Lower leg skin (tissue), 4 donors: ENCODE measurements around the gene HMGCL. TPM values are rescaled to one million over a fixed set of nuclear protein-coding genes. Genes with fewer than 3 reads are reported as not detected.
"Not testable (repeated sequence)": the region's sequence is repeated elsewhere in the genome, so short reads cannot be mapped to it uniquely, and the experiment has no call there.

ENCODE experiments used
- DNase-seq, 2 donors: peaks; one replicate each; pipeline ENCODE4 v3.0.0-alpha.2; 2019; ENCODE audit warnings: low spot score in 2 of 2
- H3K4me3 ChIP-seq: fragments of 200-600 bp; sonication (generic); 2 replicates; pipeline ENCODE4 v1.5.1; 2017; ENCODE audit warnings: mild to moderate bottlenecking, low read depth; ENCODE audit not compliant: poor library complexity, severe bottlenecking
- POLR2A ChIP-seq, 2 donors: fragments of 450-650 bp; IDR thresholded peaks; one replicate each; pipeline ENCODE4 v1.6.1; 2016 to 2017; ENCODE audit warnings: antibody characterized with exemption in 2 of 2, mild to moderate bottlenecking in 1 of 2, moderate library complexity in 1 of 2
- WGBS, 2 donors: methylation state at CpG; one replicate each; pipeline ENCODE4 v1.1.5; 2018; 5-methylcytosine and 5-hydroxymethylcytosine counted together
- intact Hi-C: fragments of 100-400 bp; cut with DNase I; formaldehyde crosslinking; loops from one replicate; pipeline ENCODE4 v1.15.0; 2023; ENCODE audit warnings: low total_unique reads
- total RNA-seq, 4 donors: library from RNA; depleted of rRNA; stranded (reverse); fragments of >200 nt; gene quantifications; one replicate each; pipeline ENCODE4 v1.1.0, GENCODE V29; 2016
- TF ChIP-seq, protein P1 (sequence below), 3 donors: fragments of 450-650 bp; IDR thresholded peaks; one replicate each; pipeline ENCODE4 v1.5.1; 2016; ENCODE audit warnings: antibody characterized with exemption in 3 of 3, mild to moderate bottlenecking in 3 of 3, moderate library complexity in 2 of 3

Gene HMGCL
- total RNA-seq, 4 donors from 2014 or later: 30.9 to 44.9 (median 36.0) TPM

DNA sequence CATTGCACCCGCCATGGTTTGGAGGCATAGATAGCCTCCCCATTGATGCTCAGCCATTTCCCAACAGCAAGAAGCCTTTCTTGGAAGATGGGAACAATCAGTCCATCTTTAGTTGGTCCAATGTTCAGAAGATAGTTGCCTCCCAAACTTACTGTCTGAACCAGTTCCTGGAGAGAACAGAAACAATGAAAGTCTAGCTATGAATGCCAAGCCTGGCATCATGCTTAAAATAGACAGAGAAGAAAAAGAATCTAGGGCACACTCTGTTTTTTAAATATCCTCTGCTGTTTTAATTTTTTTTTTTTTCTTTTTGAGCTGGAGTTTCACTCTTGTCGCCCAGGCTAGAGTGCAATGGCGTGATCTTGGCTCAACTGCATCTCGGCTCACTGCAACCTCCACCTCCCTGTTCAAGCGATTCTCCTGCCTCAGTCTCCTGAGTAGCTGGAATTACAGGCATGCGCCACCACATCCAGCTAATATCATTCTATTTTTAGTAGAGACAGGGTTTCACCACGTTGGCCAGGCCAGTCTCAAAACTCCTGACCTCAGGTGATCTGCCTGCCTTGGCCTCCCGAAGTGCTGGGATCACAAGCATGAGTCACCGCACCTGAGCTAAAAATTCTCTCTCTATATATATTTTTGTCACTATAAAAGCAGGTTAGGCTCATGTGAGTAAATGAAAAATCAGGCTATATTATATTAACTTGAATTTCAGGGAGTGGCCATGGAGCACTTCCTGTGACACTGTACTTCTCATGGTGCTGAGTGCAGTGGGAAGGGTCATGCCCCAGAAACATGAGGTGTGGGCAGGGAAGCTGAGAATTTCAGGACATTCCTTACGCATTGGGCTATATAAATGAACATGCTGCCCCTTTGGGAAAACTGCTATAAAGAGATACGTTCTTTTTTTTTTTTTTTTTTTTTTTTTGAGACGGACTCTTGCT is 23.7 kb upstream of the HMGCL start:
- TF ChIP-seq, protein P1, sequence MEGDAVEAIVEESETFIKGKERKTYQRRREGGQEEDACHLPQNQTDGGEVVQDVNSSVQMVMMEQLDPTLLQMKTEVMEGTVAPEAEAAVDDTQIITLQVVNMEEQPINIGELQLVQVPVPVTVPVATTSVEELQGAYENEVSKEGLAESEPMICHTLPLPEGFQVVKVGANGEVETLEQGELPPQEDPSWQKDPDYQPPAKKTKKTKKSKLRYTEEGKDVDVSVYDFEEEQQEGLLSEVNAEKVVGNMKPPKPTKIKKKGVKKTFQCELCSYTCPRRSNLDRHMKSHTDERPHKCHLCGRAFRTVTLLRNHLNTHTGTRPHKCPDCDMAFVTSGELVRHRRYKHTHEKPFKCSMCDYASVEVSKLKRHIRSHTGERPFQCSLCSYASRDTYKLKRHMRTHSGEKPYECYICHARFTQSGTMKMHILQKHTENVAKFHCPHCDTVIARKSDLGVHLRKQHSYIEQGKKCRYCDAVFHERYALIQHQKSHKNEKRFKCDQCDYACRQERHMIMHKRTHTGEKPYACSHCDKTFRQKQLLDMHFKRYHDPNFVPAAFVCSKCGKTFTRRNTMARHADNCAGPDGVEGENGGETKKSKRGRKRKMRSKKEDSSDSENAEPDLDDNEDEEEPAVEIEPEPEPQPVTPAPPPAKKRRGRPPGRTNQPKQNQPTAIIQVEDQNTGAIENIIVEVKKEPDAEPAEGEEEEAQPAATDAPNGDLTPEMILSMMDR (IDR thresholded peaks at IDR 0.05): no peak
- no peak for TF ChIP-seq POLR2A (IDR thresholded peaks at IDR 0.05)
- H3K4me3 ChIP-seq: no peak overlapping the region
- DNase-seq: no peak
- WGBS, 2 donors: 92 to 93% methylated on average over 12 of the region's 12 CpGs
- intact Hi-C loops: no loop called here

DNA sequence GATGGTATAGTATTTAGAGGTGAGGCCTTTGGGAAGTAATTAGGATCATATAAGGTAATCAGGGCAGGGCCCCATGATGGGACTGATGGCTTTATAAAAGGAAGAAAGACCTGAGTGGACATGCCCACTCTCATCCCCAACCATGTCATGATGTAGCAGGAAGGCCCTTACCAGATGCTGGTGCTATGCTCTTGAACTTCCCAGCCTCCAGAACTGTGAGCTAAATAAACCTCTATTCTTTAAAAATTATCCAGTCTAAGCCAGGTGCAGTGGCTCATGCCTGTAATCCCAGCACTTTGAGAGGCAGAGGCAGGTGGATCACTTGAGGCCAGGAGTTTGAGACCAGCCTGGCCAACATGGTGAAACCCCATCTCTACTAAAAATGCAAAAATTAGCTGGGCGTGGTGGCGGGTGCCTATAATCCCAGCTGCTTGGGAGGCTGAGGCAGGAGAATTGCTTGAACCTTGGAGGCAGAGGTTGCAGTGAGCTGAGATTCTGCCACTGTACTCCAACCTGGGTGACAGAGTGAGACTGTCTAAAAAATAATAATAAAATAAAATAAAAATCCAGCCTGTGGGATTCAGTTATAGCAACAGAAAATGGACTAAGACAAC is 22.4 kb upstream of the HMGCL start:
- H3K4me3 ChIP-seq, intact Hi-C loops, DNase-seq: not testable (repeated sequence)
- 96 to 98% methylated on average over 2 of the region's 2 CpGs for WGBS, 2 donors

DNA sequence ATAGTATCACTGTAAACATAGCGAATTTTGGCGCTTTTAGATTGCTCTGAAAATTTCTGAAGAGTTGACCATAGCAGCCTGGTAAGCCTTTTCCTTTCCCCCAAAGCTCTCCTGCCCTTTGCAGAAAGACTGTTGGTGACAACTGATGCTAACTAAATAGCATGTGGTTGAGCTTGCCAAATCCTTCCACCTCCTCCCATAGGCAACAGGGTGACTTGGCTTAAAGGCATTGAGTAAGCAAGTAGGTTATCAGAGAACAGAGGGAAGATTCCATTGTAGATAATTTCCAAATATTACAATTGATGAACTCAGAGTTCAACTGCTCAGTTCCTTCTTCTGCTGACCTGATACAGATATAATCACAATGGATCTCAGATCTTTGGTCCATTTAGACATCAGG is 19.9 kb upstream of the HMGCL start:
- intact Hi-C loops: no loop called here
- TF ChIP-seq, protein P1 (IDR thresholded peaks at IDR 0.05): no peak
- no peak for TF ChIP-seq POLR2A (IDR thresholded peaks at IDR 0.05)
- no peak overlapping the region for H3K4me3 ChIP-seq
- 98 to 100% methylated on average over 2 of the region's 2 CpGs for WGBS, 2 donors
- DNase-seq: peak in 1 of 2 donors; percentile 3

DNA sequence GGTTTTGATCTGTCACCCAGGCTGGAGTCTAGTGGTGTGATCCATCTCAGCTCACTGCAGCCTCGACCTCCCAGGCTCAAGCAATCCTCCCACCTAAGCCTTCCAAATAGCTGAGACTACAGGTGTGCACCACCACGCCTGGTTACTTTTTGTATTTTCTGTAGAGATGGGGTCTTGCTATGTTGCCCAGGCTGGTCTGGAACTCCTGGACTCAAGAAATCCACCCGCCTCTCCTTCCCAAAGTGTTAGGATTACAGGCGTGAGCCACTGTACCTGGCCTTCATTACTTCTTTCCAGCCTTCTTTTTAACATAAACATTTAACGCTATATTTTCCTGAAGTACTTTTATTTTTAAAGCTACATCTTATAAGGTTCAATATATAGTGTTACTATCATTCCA is 18.4 kb upstream of the HMGCL start:
- H3K4me3 ChIP-seq: no peak overlapping the region
- TF ChIP-seq, protein P1 (IDR thresholded peaks at IDR 0.05): no peak
- TF ChIP-seq POLR2A (IDR thresholded peaks at IDR 0.05): no peak
- intact Hi-C loops: no loop called here
- 92% methylated on average over 5 of the region's 5 CpGs for WGBS, 2 donors
- peak in 1 of 2 donors; percentile 13 for DNase-seq

DNA sequence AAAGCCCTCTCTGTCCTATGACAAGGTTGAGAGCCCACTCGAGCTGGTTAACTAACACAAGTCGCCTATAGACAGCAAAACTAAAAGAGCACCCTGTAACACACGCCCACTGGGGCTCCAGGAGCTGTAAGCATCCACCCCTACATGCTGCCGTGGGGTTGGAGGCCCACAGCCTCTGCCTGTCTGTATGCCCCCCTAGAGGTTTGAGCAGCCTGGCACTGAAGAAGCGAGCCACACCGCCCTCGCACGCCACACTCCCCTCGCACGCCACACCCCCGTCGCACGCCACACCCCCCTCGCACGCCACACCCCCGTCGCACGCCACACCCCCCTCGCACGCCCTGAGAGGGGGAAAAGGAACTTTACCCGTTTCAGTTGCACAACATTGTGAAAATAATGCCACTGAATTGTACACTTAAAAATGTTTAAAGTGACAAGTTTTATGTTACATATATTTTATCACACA is 13.2 kb upstream of the HMGCL start:
- H3K4me3 ChIP-seq: no peak overlapping the region
- DNase-seq: peak; percentile 40 to 94
- 0% methylated on average over 21 of the region's 21 CpGs for WGBS, 2 donors
- intact Hi-C loops: no loop called here
- TF ChIP-seq, protein P1 (IDR thresholded peaks at IDR 0.05): no peak
- TF ChIP-seq POLR2A (IDR thresholded peaks at IDR 0.05): no peak

DNA sequence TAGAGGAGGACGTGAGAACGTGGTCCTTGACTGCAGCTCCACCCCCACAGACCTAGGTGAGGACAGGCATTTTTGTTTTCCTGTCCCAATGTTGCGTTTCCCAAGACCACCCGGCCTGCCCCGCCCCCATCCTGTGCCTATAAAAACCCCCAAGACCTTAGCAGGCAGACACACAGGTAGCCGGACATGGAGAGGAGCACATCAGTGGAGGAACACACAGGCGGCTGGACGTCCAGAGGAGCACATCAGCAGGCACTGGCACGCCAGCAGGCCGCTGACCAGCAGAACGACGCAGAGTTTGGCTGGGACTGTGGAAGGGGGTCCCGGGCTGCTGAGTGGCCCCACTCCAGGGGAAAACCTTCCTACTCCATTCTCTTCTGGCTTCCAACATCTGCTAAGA is 12.7 kb upstream of the HMGCL start:
- no peak for TF ChIP-seq POLR2A (IDR thresholded peaks at IDR 0.05)
- TF ChIP-seq, protein P1 (IDR thresholded peaks at IDR 0.05): no peak
- no peak overlapping the region for H3K4me3 ChIP-seq
- DNase-seq: peak in 1 of 2 donors; percentile 85
- intact Hi-C loops: no loop called here
- WGBS, 2 donors: 15 to 18% methylated on average over 6 to 13 of the region's 13 CpGs
